H1 (cell line): Measurements from ENCODE around the gene OR13J1. TPM values are rescaled to one million over a fixed set of nuclear protein-coding genes. Genes with fewer than 3 reads are reported as not detected.

ENCODE experiments used
- EGR1 ChIP-seq: IDR thresholded peaks from 2 replicates; pipeline ENCODE4 v1.6.1; 2011; ENCODE audit warnings: low read depth, low read length, borderline replicate concordance
- GABPA ChIP-seq: IDR thresholded peaks from 2 replicates; pipeline ENCODE4 v1.6.1; 2011; ENCODE audit warnings: mild to moderate bottlenecking, low read length, moderate library complexity, borderline replicate concordance; ENCODE audit not compliant: insufficient read depth
- HDAC2 ChIP-seq, 2 experiments: fragments of 300-600 bp in 1 of 2; sonication (generic) in 1 of 2; IDR thresholded peaks; 2 replicates each; pipeline ENCODE4 v1.6.1; 2011 to 2012; ENCODE audit warnings: low read depth in 2 of 2, low read length in 2 of 2, mild to moderate bottlenecking in 2 of 2, moderate library complexity in 2 of 2, borderline replicate concordance in 1 of 2, inconsistent platforms in 1 of 2
- KDM5A ChIP-seq: fragments of 200-600 bp; IDR thresholded peaks from 2 replicates; pipeline ENCODE4 v1.7.1; 2012; ENCODE audit warnings: mild to moderate bottlenecking, low read length, inconsistent platforms, mixed read lengths
- RXRA ChIP-seq: IDR thresholded peaks from 2 replicates; pipeline ENCODE4 v1.6.1; 2011; ENCODE audit warnings: low read depth, mild to moderate bottlenecking, low read length, moderate library complexity; ENCODE audit not compliant: insufficient read depth
- TAF1 ChIP-seq: IDR thresholded peaks from 2 replicates; pipeline ENCODE4 v1.6.1; 2011; ENCODE audit warnings: mild to moderate bottlenecking, low read depth, low read length
- TBP ChIP-seq: IDR thresholded peaks from 2 replicates; pipeline ENCODE4 v1.6.1; 2011; ENCODE audit warnings: low read depth, low read length, improper control_type of control experiment
- YY1 ChIP-seq: IDR thresholded peaks from 2 replicates; pipeline ENCODE4 v1.6.1; 2011; ENCODE audit warnings: low read depth, mild to moderate bottlenecking, low read length
- polyA plus RNA-seq, 7 experiments: library from polyadenylated mRNA; depleted of rRNA in 3 of 7; stranded (reverse) in 5 of 7; unstranded in 2 of 7; fragments of >200 nt in 5 of 7; fragments of 200-250 nt in 2 of 7; gene quantifications; 1 replicate in 5 of 7; 2 replicates in 1 of 7; 4 replicates in 1 of 7; pipeline versions ENCODE4 v1.2.1 to v1.2.3, GENCODE V29; 2011 to 2013; ENCODE audit warnings: missing spikeins in 2 of 7, mixed read lengths in 2 of 7
- total RNA-seq: library from RNA; stranded (reverse); fragmentation: NEBNext Ultra II Directional; extraction: Animal tissue kit (Norgen Biotek cat#: 25700); gene quantifications from 2 replicates; pipeline ENCODE4 v1.2.1, GENCODE V29; 2021

The OR13J1 gene
- total and polyA plus RNA-seq, 2 of the 8 experiments (the other 6 are each of a cell fraction or from before 2014, with no cell fraction given): not detected

GRCh38 chr9:35820076-35820475, 50.1 kb downstream of the OR13J1 start (continued):
- TF ChIP-seq RXRA: no peak
- no peak for TF ChIP-seq TBP
- no peak for TF ChIP-seq EGR1
- no peak for TF ChIP-seq KDM5A
- no peak for TF ChIP-seq TAF1
- TF ChIP-seq HDAC2 (IDR thresholded peaks at IDR 0.05; ENCODE audit: borderline replicate concordance in 1 of 2, low read depth in 2 of 2, low read length in 2 of 2): no peak
- no peak for TF ChIP-seq YY1
- no peak for TF ChIP-seq GABPA

Other genes with a start within 250 kb of the OR13J1 start
- gene SIT1, start 219.5 kb downstream of the OR13J1 start, total RNA-seq: 7.8 and 8.2 TPM in 2 replicates
- 11.4 and 12.8 TPM in 2 replicates for gene SIT1, start 219.5 kb downstream of the OR13J1 start, polyA plus RNA-seq (2011; rRNA removed)
- gene RMRP, start 212.4 kb downstream of the OR13J1 start, total RNA-seq: 14,987 and 16,528 TPM in 2 replicates
- 105 and 169 TPM in 2 replicates for gene RMRP, start 212.4 kb downstream of the OR13J1 start, polyA plus RNA-seq (2011; rRNA removed)
- gene CCDC107, start 212.1 kb downstream of the OR13J1 start, total RNA-seq: 9.0 and 10.5 TPM in 2 replicates
- 8.2 and 8.6 TPM in 2 replicates for gene CCDC107, start 212.1 kb downstream of the OR13J1 start, polyA plus RNA-seq (2011; rRNA removed)
- gene ARHGEF39, start 205.2 kb downstream of the OR13J1 start, total RNA-seq: 17.5 and 18.6 TPM in 2 replicates
- gene ARHGEF39, start 205.2 kb downstream of the OR13J1 start, polyA plus RNA-seq (2011; rRNA removed): 15.9 and 18.7 TPM in 2 replicates
- 1.3 and 1.4 TPM in 2 replicates for gene CA9, start 196.5 kb downstream of the OR13J1 start, total RNA-seq
- gene CA9, start 196.5 kb downstream of the OR13J1 start, polyA plus RNA-seq (2011; rRNA removed): 1.8 and 2.4 TPM in 2 replicates
- gene TPM2, start 180.5 kb downstream of the OR13J1 start, total RNA-seq: 181 and 197 TPM in 2 replicates
- 62.5 and 71.2 TPM in 2 replicates for gene TPM2, start 180.5 kb downstream of the OR13J1 start, polyA plus RNA-seq (2011; rRNA removed)
- gene TLN1, start 138.2 kb downstream of the OR13J1 start, total RNA-seq: 87.9 and 90.1 TPM in 2 replicates
- gene TLN1, start 138.2 kb downstream of the OR13J1 start, polyA plus RNA-seq (2011; rRNA removed): 28.1 and 42.4 TPM in 2 replicates
- gene CREB3, start 137.7 kb downstream of the OR13J1 start, total RNA-seq: 24.4 and 26.5 TPM in 2 replicates
- 25.7 and 29.1 TPM in 2 replicates for gene CREB3, start 137.7 kb downstream of the OR13J1 start, polyA plus RNA-seq (2011; rRNA removed)
- 69.1 and 71.9 TPM in 2 replicates for gene GBA2, start 121.2 kb downstream of the OR13J1 start, total RNA-seq
- 64.2 and 81.4 TPM in 2 replicates for gene GBA2, start 121.2 kb downstream of the OR13J1 start, polyA plus RNA-seq (2011; rRNA removed)
- 21.8 and 22.7 TPM in 2 replicates for gene RGP1, start 121.1 kb downstream of the OR13J1 start, total RNA-seq
- gene RGP1, start 121.1 kb downstream of the OR13J1 start, polyA plus RNA-seq (2011; rRNA removed): 11.8 and 13.9 TPM in 2 replicates
- gene MSMP, start 116.1 kb downstream of the OR13J1 start, total RNA-seq: not detected in 2 replicates
- 0.53 and 1.3 TPM in 2 replicates for gene MSMP, start 116.1 kb downstream of the OR13J1 start, polyA plus RNA-seq (2011; rRNA removed)
- gene NPR2, start 78.8 kb downstream of the OR13J1 start, total RNA-seq: 11.0 and 14.3 TPM in 2 replicates
- 13.7 and 17.0 TPM in 2 replicates for gene NPR2, start 78.8 kb downstream of the OR13J1 start, polyA plus RNA-seq (2011; rRNA removed)
- 0.37 and 0.55 TPM in 2 replicates for gene SPAG8, start 58.1 kb downstream of the OR13J1 start, total RNA-seq
- gene SPAG8, start 58.1 kb downstream of the OR13J1 start, polyA plus RNA-seq (2011; rRNA removed): 0.31 and 0.44 TPM in 2 replicates
- gene HINT2, start 55.4 kb downstream of the OR13J1 start, total RNA-seq: 32.1 and 34.8 TPM in 2 replicates
- gene HINT2, start 55.4 kb downstream of the OR13J1 start, polyA plus RNA-seq (2011; rRNA removed): 51.2 and 62.1 TPM in 2 replicates
- gene FAM221B, start 41.7 kb downstream of the OR13J1 start, total RNA-seq: not detected in 2 replicates
- 0.03 TPM in 1 of 2 replicates, not detected in the other for gene FAM221B, start 41.7 kb downstream of the OR13J1 start, polyA plus RNA-seq (2011; rRNA removed)
- gene TMEM8B, start 41.2 kb downstream of the OR13J1 start, total RNA-seq: 5.7 and 7.5 TPM in 2 replicates
- gene TMEM8B, start 41.2 kb downstream of the OR13J1 start, polyA plus RNA-seq (2011; rRNA removed): 10.4 and 12.2 TPM in 2 replicates
- not detected in 2 replicates for gene HRCT1, start 35.8 kb upstream of the OR13J1 start, total RNA-seq
- not detected in 2 replicates for gene HRCT1, start 35.8 kb upstream of the OR13J1 start, polyA plus RNA-seq (2011; rRNA removed)
- gene SPAAR, start 39.1 kb upstream of the OR13J1 start, total RNA-seq: not detected in 2 replicates
- 0.27 and 0.33 TPM in 2 replicates for gene SPAAR, start 39.1 kb upstream of the OR13J1 start, polyA plus RNA-seq (2011; rRNA removed)
- not detected in 2 replicates for gene OR2S2, start 87.8 kb upstream of the OR13J1 start, total RNA-seq
- not detected in 2 replicates for gene OR2S2, start 87.8 kb upstream of the OR13J1 start, polyA plus RNA-seq (2011; rRNA removed)
- 9.8 and 10.0 TPM in 2 replicates for gene RECK, start 166.5 kb upstream of the OR13J1 start, total RNA-seq
- gene RECK, start 166.5 kb upstream of the OR13J1 start, polyA plus RNA-seq (2011; rRNA removed): 5.0 and 5.4 TPM in 2 replicates